Stimulated activated CD8-positive, alpha-beta memory T cell treated with anti-CD3 and anti-CD28 coated beads, Interleukin-7, amount 100 ng/mL, for 24 hours (primary cell): ENCODE measurements around the gene NT5C3A.
A peak's percentile ranks its signal among the peaks of the same experiment; 100 is the strongest.

ENCODE experiments used
- DNase-seq: peaks from one replicate; pipeline ENCODE4 v3.0.0-alpha.2; 2020; ENCODE audit warnings: low read depth

NT5C3A gene

GRCh38 chr7:33075818-33076518 lies 13.4 kb upstream of the NT5C3A start:
- no peak for DNase-seq

GRCh38 chr7:33073243-33073642 lies 10.7 kb upstream of the NT5C3A start:
- DNase-seq = no peak

GRCh38 chr7:33072471-33072870 lies 9.9 kb upstream of the NT5C3A start:
- DNase-seq = no peak

- no peak for DNase-seq
These were observed 8.3 kb upstream of the NT5C3A start for GRCh38 chr7:33070831-33071230.

- DNase-seq = no peak
These were observed 7.7 kb upstream of the NT5C3A start for GRCh38 chr7:33070277-33070676.

GRCh38 chr7:33067921-33068320 lies 5.3 kb upstream of the NT5C3A start:
- no peak for DNase-seq

- no peak for DNase-seq
These were observed 4.2 kb upstream of the NT5C3A start for GRCh38 chr7:33066771-33067170.

- DNase-seq = no peak
These were observed 3.4 kb upstream of the NT5C3A start for GRCh38 chr7:33065981-33066380.

GRCh38 chr7:33062782-33063443 lies 337 bp upstream of the NT5C3A start:
- peak; percentile 78 for DNase-seq

GRCh38 chr7:33061282-33061937 lies 1.2 kb downstream of the NT5C3A start:
- DNase-seq = no peak

- DNase-seq = no peak
These were observed 2.9 kb downstream of the NT5C3A start for GRCh38 chr7:33059635-33060034.

GRCh38 chr7:33055158-33055557 lies 7.4 kb downstream of the NT5C3A start:
- no peak for DNase-seq

- no peak for DNase-seq
These were observed 8.2 kb downstream of the NT5C3A start for GRCh38 chr7:33054261-33054964.

- DNase-seq = no peak
These were observed 8.9 kb downstream of the NT5C3A start for GRCh38 chr7:33053721-33054120.

GRCh38 chr7:33050535-33051318 lies 11.8 kb downstream of the NT5C3A start:
- no peak for DNase-seq

GRCh38 chr7:33048704-33049103 lies 13.9 kb downstream of the NT5C3A start:
- DNase-seq = no peak

GRCh38 chr7:33048257-33048656 lies 14.3 kb downstream of the NT5C3A start:
- DNase-seq = no peak

- no peak for DNase-seq
These were observed 17.6 kb downstream of the NT5C3A start for GRCh38 chr7:33044986-33045385.

GRCh38 chr7:33044401-33044718 lies 18.2 kb downstream of the NT5C3A start:
- no peak for DNase-seq

- no peak for DNase-seq
These were observed 18.8 kb downstream of the NT5C3A start for GRCh38 chr7:33043501-33044400.
